Fibroblast of villous mesenchyme (primary cell): ENCODE measurements around the gene COL11A1. TPM values are rescaled to one million over a fixed set of nuclear protein-coding genes. Genes with fewer than 3 reads are reported as not detected.
"Not testable (repeated sequence)": the region's sequence is repeated elsewhere in the genome, so short reads cannot be mapped to it uniquely, and the experiment has no call there.

Experiments
- DNase-seq: peaks from one replicate; pipeline ENCODE4 v3.0.0-alpha.2; 2010; ENCODE audit warnings: low read depth
- H3K4me3 ChIP-seq: 2 replicates; pipeline ENCODE4 v1.5.1; 2011; ENCODE audit warnings: low read depth, mild to moderate bottlenecking, low read length
- total RNA-seq: library from RNA; depleted of rRNA; stranded (reverse); fragments of >200 nt; gene quantifications from 2 replicates; pipeline ENCODE4 v1.2.3, GENCODE V29; 2012
- TF ChIP-seq, protein P1 (sequence below): IDR thresholded peaks from 2 replicates; pipeline ENCODE4 v1.5.1; 2012; ENCODE audit warnings: low read depth, mild to moderate bottlenecking, low read length; ENCODE audit not compliant: insufficient read depth

The COL11A1 gene
- total RNA-seq, 1 donor: 18.6 TPM

DNA sequence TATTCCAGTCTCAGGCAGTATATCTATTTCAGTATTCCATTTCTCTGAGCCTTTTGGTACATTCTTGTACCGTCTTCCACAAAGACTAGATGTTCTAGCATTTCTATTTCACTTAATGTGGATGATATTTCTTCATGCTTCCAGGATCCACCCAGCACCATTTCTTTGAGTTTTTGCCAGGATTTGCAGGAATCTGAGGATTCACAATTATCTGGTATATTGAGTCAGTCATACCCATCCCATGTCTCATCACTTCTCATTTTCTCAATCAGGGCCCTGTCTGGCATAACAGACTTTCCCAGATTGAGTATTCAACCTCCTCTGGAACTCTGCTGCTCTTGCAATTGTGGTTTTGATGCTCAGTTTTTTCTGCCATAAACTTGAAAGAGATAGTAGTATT is 20.9 kb upstream of the COL11A1 start:
- TF ChIP-seq, protein P1, sequence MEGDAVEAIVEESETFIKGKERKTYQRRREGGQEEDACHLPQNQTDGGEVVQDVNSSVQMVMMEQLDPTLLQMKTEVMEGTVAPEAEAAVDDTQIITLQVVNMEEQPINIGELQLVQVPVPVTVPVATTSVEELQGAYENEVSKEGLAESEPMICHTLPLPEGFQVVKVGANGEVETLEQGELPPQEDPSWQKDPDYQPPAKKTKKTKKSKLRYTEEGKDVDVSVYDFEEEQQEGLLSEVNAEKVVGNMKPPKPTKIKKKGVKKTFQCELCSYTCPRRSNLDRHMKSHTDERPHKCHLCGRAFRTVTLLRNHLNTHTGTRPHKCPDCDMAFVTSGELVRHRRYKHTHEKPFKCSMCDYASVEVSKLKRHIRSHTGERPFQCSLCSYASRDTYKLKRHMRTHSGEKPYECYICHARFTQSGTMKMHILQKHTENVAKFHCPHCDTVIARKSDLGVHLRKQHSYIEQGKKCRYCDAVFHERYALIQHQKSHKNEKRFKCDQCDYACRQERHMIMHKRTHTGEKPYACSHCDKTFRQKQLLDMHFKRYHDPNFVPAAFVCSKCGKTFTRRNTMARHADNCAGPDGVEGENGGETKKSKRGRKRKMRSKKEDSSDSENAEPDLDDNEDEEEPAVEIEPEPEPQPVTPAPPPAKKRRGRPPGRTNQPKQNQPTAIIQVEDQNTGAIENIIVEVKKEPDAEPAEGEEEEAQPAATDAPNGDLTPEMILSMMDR: no peak
- peak; percentile 54 for DNase-seq
- no peak overlapping the region for H3K4me3 ChIP-seq

DNA sequence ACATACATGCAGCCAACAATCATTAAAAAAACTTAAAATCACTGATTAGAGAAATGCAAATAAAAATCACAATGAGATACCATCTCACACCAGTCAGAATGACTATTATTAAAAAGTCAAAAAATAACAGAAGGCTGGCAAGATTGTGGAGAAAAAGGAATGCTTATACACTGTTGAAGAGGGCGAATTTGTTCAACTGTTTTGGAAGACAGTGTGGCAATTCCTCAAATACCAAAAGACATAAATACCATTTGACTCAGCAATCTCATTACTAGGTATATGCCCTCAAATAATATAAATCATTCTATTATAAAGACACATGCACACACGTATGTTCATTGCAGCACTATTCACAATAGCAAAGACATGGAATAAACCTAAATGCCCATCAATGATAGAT is 19.9 kb upstream of the COL11A1 start:
- not testable (repeated sequence) for H3K4me3 ChIP-seq, DNase-seq

DNA sequence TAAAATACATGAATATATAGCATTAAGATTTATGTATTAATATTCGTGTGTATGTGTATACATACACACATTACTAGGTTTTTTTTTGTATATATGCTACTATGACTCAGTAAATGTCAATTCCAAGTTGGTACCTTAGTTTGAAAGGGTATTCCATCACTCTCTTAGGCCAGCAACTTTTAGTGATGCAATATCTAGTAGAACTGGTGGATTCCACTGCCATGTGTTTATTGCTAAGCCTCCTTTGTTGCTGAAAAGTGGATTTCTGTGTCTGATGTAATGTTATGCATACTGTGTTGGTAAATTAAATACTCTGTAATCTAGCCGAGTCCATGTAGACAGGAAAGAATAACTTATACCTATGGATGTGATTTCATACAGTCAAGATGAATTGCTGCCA is 16.9 kb upstream of the COL11A1 start:
- peak; percentile 18 for DNase-seq

DNA sequence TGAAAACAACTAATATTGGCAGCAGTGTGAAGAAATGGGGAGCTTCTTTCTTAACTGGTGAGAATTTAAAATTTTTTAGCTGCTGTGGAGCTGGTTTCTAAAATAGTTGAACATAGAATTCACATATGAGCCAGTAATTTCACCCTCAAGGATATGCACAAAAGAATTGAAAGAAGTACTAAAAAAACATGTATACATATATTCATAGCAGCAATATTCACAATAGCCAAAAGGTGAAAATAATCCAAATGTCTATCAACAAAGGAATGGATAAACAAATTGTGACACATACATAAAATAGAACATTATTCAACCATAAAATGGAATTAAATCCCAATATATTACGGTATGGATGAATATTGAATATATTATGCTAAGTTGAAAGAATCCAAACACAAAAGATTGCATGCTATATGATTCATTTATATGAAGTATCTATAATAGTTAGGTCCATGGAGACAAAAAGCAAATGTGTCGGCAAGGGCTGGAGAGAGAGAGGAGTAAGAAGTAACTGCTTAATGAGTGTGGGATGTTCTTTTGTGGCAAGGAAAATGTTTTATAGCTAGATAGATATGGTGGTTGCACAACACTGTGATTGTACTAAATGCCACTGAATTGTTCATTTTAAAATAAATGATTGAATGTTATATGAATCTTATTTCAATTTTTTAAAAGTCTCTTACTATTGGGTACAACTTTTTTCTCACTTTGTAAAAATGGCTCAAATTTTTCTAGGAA is 14.8 kb upstream of the COL11A1 start:
- TF ChIP-seq, protein P1: no peak
- no peak overlapping the region for H3K4me3 ChIP-seq
- no peak for DNase-seq

More for the DNA sequence above, 16.9 kb upstream of the COL11A1 start:
- TF ChIP-seq, protein P1: no peak
- no peak overlapping the region for H3K4me3 ChIP-seq

DNA sequence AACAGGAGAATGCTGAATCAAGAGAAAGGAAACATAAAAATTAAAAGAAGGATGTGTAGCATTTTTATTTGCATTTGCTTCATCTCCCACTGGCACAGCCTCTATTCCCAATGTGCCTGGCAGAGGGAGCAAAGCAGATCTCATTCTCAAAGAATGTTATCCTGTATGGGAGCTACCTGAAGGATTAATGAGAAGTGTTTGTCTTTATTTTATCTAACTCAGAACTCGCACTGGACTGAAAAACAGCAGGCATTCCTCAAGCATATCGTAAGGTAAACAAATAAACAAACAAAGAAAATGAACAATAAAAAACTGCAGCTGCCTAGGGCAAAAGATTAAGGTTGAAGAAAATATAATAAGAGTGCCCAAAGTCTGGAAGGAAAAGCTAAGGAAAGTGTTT is 12.7 kb upstream of the COL11A1 start:
- DNase-seq: no peak
- TF ChIP-seq, protein P1: no peak
- H3K4me3 ChIP-seq: no peak overlapping the region

DNA sequence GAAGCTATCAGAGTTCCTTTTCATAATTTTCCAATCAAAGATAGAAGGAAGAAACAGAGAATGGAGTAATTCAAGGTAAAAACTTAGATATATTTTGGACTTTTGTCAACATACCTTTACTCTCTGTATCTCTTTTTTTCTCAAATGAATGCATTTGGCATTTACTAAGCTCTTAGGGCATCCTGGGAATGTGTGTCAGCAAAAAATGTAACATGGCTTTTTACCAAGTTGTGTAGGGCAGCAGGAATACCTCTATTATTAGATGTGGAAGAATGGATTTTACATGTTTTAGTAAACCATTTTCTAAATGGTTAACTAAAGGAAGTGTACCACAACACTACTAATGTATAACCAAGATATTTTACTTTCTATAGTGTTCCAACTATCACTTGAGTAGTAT is 4.2 kb upstream of the COL11A1 start:
- no peak for DNase-seq
- no peak overlapping the region for H3K4me3 ChIP-seq
- TF ChIP-seq, protein P1: no peak

DNA sequence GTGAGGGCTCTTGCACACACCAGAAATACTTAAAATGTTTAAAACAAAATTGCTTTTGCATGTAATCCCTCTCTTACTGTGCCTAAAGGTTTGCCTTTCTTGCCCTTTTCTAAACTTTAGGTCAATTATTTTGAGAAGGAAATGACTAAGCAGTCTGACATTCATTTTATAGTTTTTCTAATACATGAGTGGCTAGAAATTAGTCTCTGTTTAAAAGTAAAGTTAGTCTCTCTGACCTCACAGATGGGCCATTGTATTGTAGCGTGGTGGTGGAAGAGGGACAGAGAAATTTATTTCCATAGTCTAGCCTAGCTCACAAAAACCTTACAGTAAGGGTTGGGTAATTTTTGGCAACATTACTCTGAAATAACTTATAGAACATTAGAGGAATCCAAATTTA is 3.6 kb upstream of the COL11A1 start:
- TF ChIP-seq, protein P1: no peak
- no peak overlapping the region for H3K4me3 ChIP-seq
- DNase-seq: peak; percentile 13
